GM21723 (cell line): ENCODE results near the gene PLK3.
"Not testable (repeated sequence)": the region's sequence is repeated elsewhere in the genome, so short reads cannot be mapped to it uniquely, and the experiment has no call there.

Experiments
- ATAC-seq: cut with Tn5 transposase; IDR thresholded peaks from one replicate; pipeline ENCODE4 v1.9.1; 2021; ENCODE audit warnings: mild to moderate bottlenecking, moderate library complexity; ENCODE audit not compliant: unreplicated experiment

PLK3 gene

GRCh38 chr1:44808063-44808937 is 8.1 kb downstream of the PLK3 start, which contains the start of gene BTBD19:
Gene BTBD19, plus strand, starts transcription at chr1:44808523. Its CDS starts 298 bp downstream, at chr1:44808821.
- ATAC-seq: peak; percentile 20

- ATAC-seq: peak; percentile 51
These were observed 9.1 kb downstream of the PLK3 start for GRCh38 chr1:44808938-44809917.

- ATAC-seq: no peak
These were observed 10.1 kb downstream of the PLK3 start for GRCh38 chr1:44810101-44810761.

- ATAC-seq: not testable (repeated sequence)
These were observed 10.6 kb downstream of the PLK3 start for GRCh38 chr1:44810762-44811105.

GRCh38 chr1:44811234-44811633 is 11.1 kb downstream of the PLK3 start:
- no peak for ATAC-seq

- no peak for ATAC-seq
These were observed 12.8 kb downstream of the PLK3 start for GRCh38 chr1:44812822-44813543.

- not testable (repeated sequence) for ATAC-seq
These were observed 15.7 kb downstream of the PLK3 start for GRCh38 chr1:44815926-44816325.

- ATAC-seq: no peak
These were observed 17.1 kb downstream of the PLK3 start for GRCh38 chr1:44817307-44817706.

- ATAC-seq: no peak
These were observed 17.8 kb downstream of the PLK3 start for GRCh38 chr1:44817771-44818495.

- no peak for ATAC-seq
These were observed 19.0 kb downstream of the PLK3 start for GRCh38 chr1:44819196-44819607.

- ATAC-seq: peak; percentile 72
These were observed 19.6 kb downstream of the PLK3 start for GRCh38 chr1:44819608-44820327.

GRCh38 chr1:44820328-44821239 is 20.4 kb downstream of the PLK3 start:
- no peak for ATAC-seq

GRCh38 chr1:44821240-44821715 is 21.1 kb downstream of the PLK3 start:
- ATAC-seq: no peak

GRCh38 chr1:44822131-44822701 is 22.0 kb downstream of the PLK3 start:
- no peak for ATAC-seq

GRCh38 chr1:44822981-44823451 is 22.8 kb downstream of the PLK3 start:
- no peak for ATAC-seq

- ATAC-seq: not testable (repeated sequence)
These were observed 24.2 kb downstream of the PLK3 start for GRCh38 chr1:44824392-44824791.
